ENCODE data around the gene SQSTM1. TPM values are rescaled to one million over a fixed set of nuclear protein-coding genes. Genes with fewer than 3 reads are reported as not detected.

The SQSTM1 gene
- total RNA-seq, 4 donors from 2014 or later: 416 to 877 (median 516) TPM

DNA sequence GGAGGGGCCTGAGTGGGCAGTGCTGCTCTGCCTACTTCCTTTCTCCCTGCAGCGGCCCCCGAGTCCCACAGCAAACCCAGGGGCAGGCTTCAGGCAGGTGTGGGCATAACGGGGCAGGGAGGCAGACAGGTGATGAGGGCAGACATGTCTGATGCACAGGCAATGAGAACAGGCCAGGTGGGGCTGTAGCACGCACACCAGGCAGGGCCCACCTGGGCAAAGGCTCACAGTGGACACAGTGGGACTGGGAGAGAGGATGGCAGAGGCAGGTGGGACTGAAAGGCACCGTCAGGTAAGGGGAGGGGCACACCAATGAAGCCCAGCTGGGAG, 21.1 kb upstream of the SQSTM1 start:
- no peak for TF ChIP-seq CTCF (IDR thresholded peaks at IDR 0.05; ENCODE audit: low read depth)

DNA sequence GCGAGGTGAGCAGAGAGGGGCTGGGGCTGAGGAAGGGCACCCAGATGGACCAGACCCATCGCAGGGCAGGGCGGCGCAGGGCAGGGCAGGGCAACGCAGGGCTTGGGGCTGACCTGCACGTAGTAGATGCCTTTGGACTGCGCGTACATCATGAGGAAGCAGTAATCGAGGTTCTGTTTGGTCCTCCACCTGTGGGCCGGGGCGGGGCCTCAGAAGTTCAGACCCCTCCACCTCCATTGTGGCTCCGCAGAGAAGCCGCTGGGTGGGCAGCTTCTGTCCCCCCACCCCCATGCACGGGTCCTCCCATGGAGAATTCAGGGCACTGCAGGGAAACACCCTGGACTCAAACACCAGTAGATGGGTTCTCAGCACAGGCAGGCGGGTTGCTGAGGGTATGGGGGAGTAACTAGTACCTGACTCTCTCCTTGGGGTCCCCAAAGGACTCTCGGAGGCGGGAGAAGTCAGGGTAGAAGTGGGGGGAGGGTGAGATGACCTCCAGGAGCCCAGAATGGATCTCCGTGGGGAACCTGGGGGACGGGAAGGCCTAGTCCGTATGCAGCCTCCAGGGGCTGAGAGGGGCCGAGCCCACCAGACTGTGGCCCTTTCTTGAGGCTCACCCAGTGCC, 20.5 kb upstream of the SQSTM1 start:
- TF ChIP-seq CTCF (IDR thresholded peaks at IDR 0.05; ENCODE audit: low read depth): no peak

DNA sequence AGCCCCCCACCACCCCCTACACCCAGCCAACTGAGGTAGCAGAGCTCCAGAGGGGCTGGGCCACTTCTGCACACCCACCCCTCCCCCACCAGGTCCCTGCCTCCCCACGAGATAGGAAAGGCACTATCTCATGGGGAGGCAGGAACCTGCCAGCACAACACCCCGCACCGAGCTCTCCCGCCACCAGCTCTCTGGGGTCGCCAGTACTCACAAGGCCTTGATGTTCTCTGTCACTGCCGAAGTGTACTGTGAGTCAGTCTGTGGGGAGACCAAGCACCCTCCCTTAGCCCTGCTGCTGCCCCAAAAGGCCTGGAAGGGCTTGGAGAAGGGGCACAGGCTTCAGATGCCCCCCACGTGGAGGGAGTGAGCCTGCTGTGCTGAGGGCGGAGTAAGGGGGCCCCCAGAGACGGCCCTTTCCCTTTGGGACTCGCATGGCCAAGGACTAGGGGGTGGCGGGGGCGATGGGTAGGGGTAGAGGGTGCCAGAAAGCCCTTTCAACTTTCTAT, 20.0 kb upstream of the SQSTM1 start:
- no peak for TF ChIP-seq CTCF (IDR thresholded peaks at IDR 0.05; ENCODE audit: low read depth)

DNA sequence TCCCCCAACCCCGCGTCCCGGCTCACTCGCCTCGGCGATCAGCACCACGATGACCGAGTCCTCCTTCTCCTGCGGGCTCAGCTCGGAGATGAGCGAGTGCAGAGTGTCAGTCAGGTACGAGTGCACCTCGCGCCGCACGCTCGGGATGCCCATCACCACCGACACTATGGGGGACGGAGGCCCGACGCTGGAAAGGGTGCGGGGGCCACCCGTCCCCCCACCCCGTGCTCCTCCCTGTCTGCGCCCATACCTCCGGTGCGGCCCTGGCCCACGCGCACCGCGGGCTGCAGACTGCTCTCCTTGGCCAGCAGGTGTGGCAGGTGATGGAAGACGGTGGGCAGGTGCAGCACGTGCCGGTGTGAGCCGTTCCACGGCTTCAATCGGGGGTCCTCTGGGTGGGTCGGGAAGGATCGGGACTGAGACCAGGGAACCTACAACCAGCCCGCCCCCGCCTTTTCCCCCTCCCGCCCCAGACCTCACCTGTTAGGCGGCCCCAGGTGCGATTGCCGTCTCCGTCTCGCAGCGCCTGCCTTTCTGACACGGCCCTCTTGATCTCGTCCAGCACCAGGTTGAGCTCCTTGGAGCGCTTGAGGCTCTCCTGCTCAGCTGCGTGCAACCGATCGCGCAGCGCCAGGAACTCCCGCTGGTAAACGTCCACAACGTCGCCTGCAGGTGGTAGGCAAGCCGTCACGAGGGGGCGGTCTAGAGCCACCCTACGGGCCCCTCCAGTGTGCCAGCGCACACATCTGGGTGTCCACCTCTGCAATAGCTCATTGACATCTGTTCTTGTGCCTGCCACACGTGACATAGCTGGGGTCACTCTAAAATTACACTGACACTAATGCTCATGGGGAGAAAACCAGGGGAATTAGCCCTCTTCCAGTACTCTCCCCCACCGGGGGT, 19.1 kb upstream of the SQSTM1 start:
- no peak for TF ChIP-seq CTCF (IDR thresholded peaks at IDR 0.05; ENCODE audit: low read depth)

GRCh38 chr5:179802207-179802883, 18.4 kb upstream of the SQSTM1 start:
- TF ChIP-seq CTCF (IDR thresholded peaks at IDR 0.05; ENCODE audit: low read depth): no peak

DNA sequence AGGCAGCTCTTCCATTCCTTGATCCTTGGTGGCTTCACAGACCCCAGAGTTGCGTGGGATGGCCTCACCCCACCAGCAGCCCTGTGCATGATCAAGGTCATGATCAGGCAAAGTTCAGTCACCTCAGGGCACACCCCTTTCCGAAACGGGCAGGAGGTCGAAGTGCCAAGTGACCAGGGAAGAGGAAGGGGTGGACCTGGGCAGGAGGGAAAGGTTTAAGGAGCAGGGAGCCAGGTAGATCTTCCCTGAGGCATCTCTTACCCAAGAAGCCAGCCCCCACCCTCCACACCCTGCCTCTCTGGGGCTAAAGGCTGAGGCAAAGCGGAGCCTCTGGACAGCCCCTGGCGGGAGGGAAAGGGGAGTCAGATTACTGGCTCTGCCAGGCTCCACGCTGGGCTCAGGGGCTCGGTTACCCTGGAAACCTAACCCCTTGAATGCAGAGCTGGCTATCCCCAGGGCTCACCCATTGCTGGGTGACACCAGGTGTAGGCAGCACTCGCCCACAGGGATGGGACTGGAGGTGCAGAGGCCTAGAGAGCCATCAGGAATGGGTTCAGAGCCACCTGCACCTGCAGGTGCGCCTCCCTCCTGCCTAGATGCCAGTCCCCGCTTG, 17.6 kb upstream of the SQSTM1 start:
- no peak for TF ChIP-seq CTCF (IDR thresholded peaks at IDR 0.05; ENCODE audit: low read depth)
